ENCODE measurements around the gene CXCR5. TPM values are rescaled to one million over a fixed set of nuclear protein-coding genes. Genes with fewer than 3 reads are reported as not detected.
A peak's percentile ranks its signal among the peaks of the same experiment; 100 is the strongest.

Gene CXCR5
- total and polyA plus RNA-seq, 2 of the 4 experiments (the other 2 are of a cell fraction), result not detected

DNA sequence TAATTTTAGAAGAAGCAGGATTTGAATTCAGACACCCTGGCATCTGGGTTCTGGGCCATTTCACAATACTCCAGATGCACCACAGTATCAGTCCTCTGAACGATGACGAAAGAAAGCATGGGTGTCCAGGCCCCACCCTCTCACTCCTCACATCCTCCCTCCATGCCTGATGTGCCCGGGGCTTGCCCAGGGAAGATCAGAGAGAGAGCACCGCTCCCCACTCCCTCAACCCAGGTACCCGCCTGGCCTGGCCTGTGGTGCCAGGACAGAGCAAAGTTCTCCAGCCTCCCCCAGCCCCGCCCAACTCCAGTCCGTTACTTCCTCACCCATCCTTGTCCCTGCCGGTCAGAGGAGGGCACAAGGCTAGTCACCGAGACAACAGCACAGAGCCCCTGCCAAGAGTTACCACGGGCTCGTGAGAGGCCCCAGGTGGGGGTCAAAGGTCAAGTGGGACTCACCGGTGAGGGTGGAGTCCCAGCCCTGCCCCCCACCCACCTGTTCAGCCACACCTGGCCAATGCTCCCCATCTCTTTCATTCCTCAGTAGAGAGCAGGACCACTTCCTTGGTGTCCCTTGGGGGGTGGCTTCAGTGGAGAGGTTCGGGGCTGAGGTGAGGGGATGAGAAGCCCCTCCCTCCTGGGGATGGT is 33.9 kb downstream of the CXCR5 start:
- H4K91ac ChIP-seq (ENCODE audit: insufficient read depth, low read depth, low read length), result peak overlapping the region; percentile 84
- 19% methylated on average over 4 of the region's 13 CpGs; no CpG with 5 or more reads in 1 of the 2 experiments for WGBS, 2 experiments (ENCODE audit: extremely low coverage in 2 of 2, insufficient read length in 1 of 2)
- BruUV-seq (replicated peaks), result no TSS peak
- H4K5ac ChIP-seq (ENCODE audit: low read depth, low read length), result peak overlapping the region; percentile 34
- peaks cover 54% of the 10 kb centered on the region for H4K20me1 ChIP-seq (ENCODE audit: insufficient read depth, low read length)
- no peak overlapping the region for H3K4me3 ChIP-seq (ENCODE audit: insufficient read depth, low read depth, low read length)
- peak overlapping the region; percentile 78; a peak in 3 of 4 replicates for H4K8ac ChIP-seq (ENCODE audit: low read depth in 2 of 2, low read length in 2 of 2)
- H2AK9ac ChIP-seq (replicated peaks; ENCODE audit: low read depth, low read length, poor library complexity), result peak overlapping the region; percentile 80
- ATAC-seq (ENCODE audit: low read depth), result peak; percentile 5
- peak overlapping the region; percentile 96 for H2BK5ac ChIP-seq (ENCODE audit: low read depth, low read length, poor library complexity, severe bottlenecking)
- H3K36me3 ChIP-seq (ENCODE audit: control insufficient read depth, insufficient read depth, low read length), result no peaks in the 10 kb centered on the region
- H3K18ac ChIP-seq (ENCODE audit: low read depth, low read length), result peak overlapping the region; percentile 64
- H3K14ac ChIP-seq (replicated peaks; ENCODE audit: low read depth, low read length), result peak overlapping the region; percentile 82
- peak overlapping the region; percentile 94 for H3K4ac ChIP-seq (ENCODE audit: low read depth, low read length)
- ChIA-PET CTCF (interaction anchor here (0.9 to 1.3 kb wide), 2 partner anchors 10 to 12 kb away, joined by 3 read pairs; no protein-coding TSS in a partner anchor), POLR2A (ENCODE audit: unreplicated experiment) (interaction anchor here (1.0 kb wide), 1 partner anchor 9 kb away, joined by 5 read pairs; no protein-coding TSS in a partner anchor)
- H3K9me3 ChIP-seq (ENCODE audit: control insufficient read depth, insufficient read depth, low read length), result no peaks in the 10 kb centered on the region
- H3K79me1 ChIP-seq (ENCODE audit: low read depth in 1 of 2, low read length in 2 of 2), result peaks cover 13 to 73% of the 10 kb centered on the region in 2 experiments; a peak in 3 of 4 replicates
- intact Hi-C loops (cut with micrococcal nuclease) (no loop called here), dilution Hi-C loops (cut with HindIII; ENCODE audit: low sequenced_read_pairs, unreplicated experiment) (no loop called here), in situ Hi-C loops (cut with MboI; ENCODE audit: low sequenced_read_pairs) (no loop called here)
- H2BK15ac ChIP-seq (ENCODE audit: low read depth, low read length), result peak overlapping the region; percentile 37; the same call in 2 of the 3 replicates
- H3K4me2 ChIP-seq (ENCODE audit: low read depth, low read length), result peak overlapping the region; percentile 80
- peak overlapping the region; percentile 91 for H3K27ac ChIP-seq (ENCODE audit: insufficient read depth, low read length)
- H3K9me1 ChIP-seq (ENCODE audit: insufficient read depth, low read length), result peaks cover 4% of the 10 kb centered on the region; the same call in 1 of the 2 replicates
- H3K9ac ChIP-seq (ENCODE audit: low read depth, low read length), result peak overlapping the region; percentile 79
- H3K4me1 ChIP-seq (ENCODE audit: control insufficient read depth, insufficient read depth, low read length), result peaks cover 65% of the 10 kb centered on the region
- TF ChIP-seq CEBPB (IDR thresholded peaks at IDR 0.05; ENCODE audit: low read depth, low read length) (peak; percentile 98), RCOR1 (IDR thresholded peaks at IDR 0.05; ENCODE audit: insufficient replicate concordance, low read length) (no peak), FOS (IDR thresholded peaks at IDR 0.05; ENCODE audit: low read depth, low read length) (no peak), MAZ (IDR thresholded peaks at IDR 0.05; ENCODE audit: borderline replicate concordance, low read depth, low read length) (peak; percentile 83; the same call in 1 of the 2 replicates), SMC3 (IDR thresholded peaks at IDR 0.05; ENCODE audit: low read depth, low read length) (peak; percentile 6; the same call in 1 of the 2 replicates), MXI1 (IDR thresholded peaks at IDR 0.05; ENCODE audit: borderline replicate concordance, low read depth, low read length) (peak; percentile 60; the same call in 1 of the 2 replicates), MAFK (IDR thresholded peaks at IDR 0.05; ENCODE audit: low read depth, low read length) (no peak), BHLHE40 (IDR thresholded peaks at IDR 0.05; ENCODE audit: low read depth, low read length) (no peak), NFE2L2 (IDR thresholded peaks at IDR 0.05; ENCODE audit: low read depth, low read length) (0 out of 2 replicates have a peak, but pooled peaks have one; percentile 9)
- H2BK120ac ChIP-seq (ENCODE audit: low read depth, low read length), result peak overlapping the region; percentile 65
- peak overlapping the region; percentile 39 for H3K56ac ChIP-seq (ENCODE audit: extremely low read depth, insufficient read depth, low read length)
- peak overlapping the region; percentile 57; the same call in 1 of the 2 replicates for H2BK20ac ChIP-seq (ENCODE audit: low read depth, low read length)
- peak; percentile 91 for DNase-seq
- peak overlapping the region; percentile 64 for H3K23ac ChIP-seq (ENCODE audit: low read depth, low read length)
- peak overlapping the region; percentile 33 for H2AFZ ChIP-seq (replicated peaks; ENCODE audit: low read length, poor library complexity)
- H2AK5ac ChIP-seq (ENCODE audit: low read depth, low read length), result peak overlapping the region; percentile 99
- no peaks in the 10 kb centered on the region for H3K27me3 ChIP-seq (ENCODE audit: control insufficient read depth, insufficient read depth, low read length)
